GM12878 (cell line): Measurements from ENCODE around the gene GPR39. TPM values are rescaled to one million over a fixed set of nuclear protein-coding genes. Genes with fewer than 3 reads are reported as not detected.

Experiments
- ATAC-seq: fragments of 200-7000 bp; cut with Tn5 transposase; 3 replicates; pipeline ENCODE4 v1.9.1; 2020; ENCODE audit warnings: mild to moderate bottlenecking, moderate library complexity
- BruUV-seq: library from RNA; stranded (reverse); fragments of 400-500 nt; replicated peaks from 2 replicates; lab custom pipeline; 2021; lab: Mats Ljungman, UMichigan
- CTCF ChIA-PET: fragments of 300-600 bp; sonication (Branson Sonifier 250); formaldehyde crosslinking; extraction: SDS; loops from one replicate; lab custom pipeline; 2021; ENCODE audit warnings: inconsistent platforms; lab: Yijun Ruan, JAX
- POLR2A ChIA-PET: fragments of 350-600 bp; formaldehyde crosslinking; extraction: SDS; loops from one replicate; lab custom pipeline; 2021; ENCODE audit warnings: inconsistent platforms; lab: Charles Lee
- RAD21 ChIA-PET: fragments of 300-600 bp; sonication (Branson Sonifier 250); formaldehyde crosslinking; loops from one replicate; lab custom pipeline; 2023; ENCODE audit warnings: antibody characterized with exemption; ENCODE audit not compliant: unreplicated experiment; lab: Charles Lee
- SMC1A ChIA-PET: fragments of 300-600 bp; sonication (Branson Sonifier 250); formaldehyde crosslinking; loops from one replicate; lab custom pipeline; 2023; ENCODE audit not compliant: unreplicated experiment, uncharacterized antibody; lab: Charles Lee
- DNase-seq: peaks from one replicate; pipeline ENCODE4 v3.0.0-alpha.2; 2011; ENCODE audit warnings: low read depth, low spot score
- FAIRE-seq: peaks from 3 replicates; lab custom pipeline; 2011; peaks lifted over from hg19 to GRCh38; lab: Jason Lieb, UNC
- H2AFZ ChIP-seq: 2 replicates; pipeline ENCODE4 v1.6.0; 2011; ENCODE audit warnings: low read depth, low read length, control low read depth; ENCODE audit not compliant: control insufficient read depth
- H3K27ac ChIP-seq: 2 replicates; pipeline ENCODE4 v1.5.1; 2011; ENCODE audit warnings: control low read depth; ENCODE audit not compliant: control insufficient read depth, insufficient read depth
- H3K27me3 ChIP-seq, 2 experiments: replicated peaks in 1 of 2; 2 replicates each; pipeline versions ENCODE4 v1.6.0 to v1.6.1; 2011; ENCODE audit warnings: low read length in 1 of 2; ENCODE audit not compliant: control insufficient read depth in 2 of 2, insufficient read depth in 2 of 2
- H3K36me3 ChIP-seq, 2 experiments: 2 replicates each; pipeline ENCODE4 v1.5.1; 2011; ENCODE audit warnings: low read length in 1 of 2; ENCODE audit not compliant: control insufficient read depth in 2 of 2, insufficient read depth in 2 of 2
- H3K4me1 ChIP-seq: 2 replicates; pipeline ENCODE4 v1.6.1; 2011; ENCODE audit warnings: mild to moderate bottlenecking, low read length, moderate library complexity, mixed read lengths; ENCODE audit not compliant: control insufficient read depth, insufficient read depth
- H3K4me2 ChIP-seq: 2 replicates; pipeline ENCODE4 v1.6.0; 2011; ENCODE audit warnings: control low read depth; ENCODE audit not compliant: control insufficient read depth, insufficient read depth
- H3K4me3 ChIP-seq: fragments of 200-600 bp; sonication (generic); 2 replicates; pipeline ENCODE4 v1.5.1; 2016
- H3K79me2 ChIP-seq: 2 replicates; pipeline ENCODE4 v1.6.0; 2011; ENCODE audit warnings: low read length; ENCODE audit not compliant: control insufficient read depth, insufficient read depth
- H3K9ac ChIP-seq: 2 replicates; pipeline ENCODE4 v1.8.0; 2011; ENCODE audit warnings: low read length, control low read depth, mixed read lengths; ENCODE audit not compliant: control insufficient read depth, insufficient read depth
- H3K9me3 ChIP-seq: replicated peaks from 3 replicates; pipeline ENCODE4 v1.5.1; 2011; ENCODE audit warnings: mild to moderate bottlenecking, low read length; ENCODE audit not compliant: control insufficient read depth, insufficient read depth
- H4K20me1 ChIP-seq: 2 replicates; pipeline ENCODE4 v1.6.0; 2011; ENCODE audit not compliant: control insufficient read depth, insufficient read depth
- BCLAF1 ChIP-seq: fragments of 450-650 bp; IDR thresholded peaks from 2 replicates; pipeline ENCODE4 v1.6.1; 2017; ENCODE audit warnings: antibody characterized with exemption, mild to moderate bottlenecking, moderate library complexity
- CUX1 ChIP-seq: IDR thresholded peaks from 2 replicates; pipeline ENCODE4 v1.6.1; 2012; ENCODE audit warnings: improper control_type of control experiment, low read depth, low read length; ENCODE audit not compliant: insufficient replicate concordance
- DPF2 ChIP-seq: fragments of 450-650 bp; IDR thresholded peaks from 2 replicates; pipeline ENCODE4 v1.6.1; 2017; ENCODE audit warnings: mild to moderate bottlenecking
- FOXM1 ChIP-seq: IDR thresholded peaks from 2 replicates; pipeline ENCODE4 v1.6.1; 2012; ENCODE audit warnings: low read depth, mild to moderate bottlenecking, inconsistent platforms, low read length, moderate library complexity
- GATAD2B ChIP-seq: fragments of 450-650 bp; conservative IDR thresholded peaks from 2 replicates; pipeline ENCODE4 v1.6.1; 2017; ENCODE audit warnings: low read depth, mild to moderate bottlenecking, moderate library complexity
- LARP7 ChIP-seq: fragments of 450-650 bp; IDR thresholded peaks from 2 replicates; pipeline ENCODE4 v1.6.1; 2017; ENCODE audit warnings: mild to moderate bottlenecking
- MEF2B ChIP-seq: fragments of 450-650 bp; IDR thresholded peaks from 2 replicates; pipeline ENCODE4 v1.6.1; 2018; ENCODE audit warnings: mild to moderate bottlenecking, moderate library complexity; ENCODE audit not compliant: partially characterized antibody, poor library complexity, severe bottlenecking
- PBX3 ChIP-seq: IDR thresholded peaks from 2 replicates; pipeline ENCODE4 v1.6.1; 2011; ENCODE audit warnings: mild to moderate bottlenecking, low read depth, low read length, moderate library complexity; ENCODE audit not compliant: insufficient replicate concordance
- POLR2AphosphoS5 ChIP-seq: IDR thresholded peaks from 2 replicates; pipeline ENCODE4 v1.6.1; 2011; ENCODE audit warnings: mild to moderate bottlenecking, low read length, inconsistent platforms
- RBBP5 ChIP-seq: fragments of 200-600 bp; sonication (generic); conservative IDR thresholded peaks from 2 replicates; pipeline ENCODE4 v1.6.1; 2016
- SRF ChIP-seq, 2 experiments: IDR thresholded peaks; 2 replicates each; pipeline ENCODE4 v1.6.1; 2011; ENCODE audit warnings: low read depth in 2 of 2, low read length in 2 of 2, mild to moderate bottlenecking in 1 of 2, moderate library complexity in 1 of 2
- TAF1 ChIP-seq: IDR thresholded peaks from 2 replicates; pipeline ENCODE4 v1.6.1; 2011; ENCODE audit warnings: mild to moderate bottlenecking, low read depth, low read length, borderline replicate concordance
- WRNIP1 ChIP-seq: IDR thresholded peaks from 2 replicates; pipeline ENCODE4 v1.6.1; 2011; ENCODE audit warnings: low read depth, low read length, improper control_type of control experiment, borderline replicate concordance
- WGBS: methylation state at CpG from one replicate; pipeline ENCODE4 v1.1.6; 2016; ENCODE audit warnings: low lambda C conversion rate; ENCODE audit not compliant: insufficient replicate concordance, insufficient coverage; ENCODE audit errors: missing lambda C conversion rate; 5-methylcytosine and 5-hydroxymethylcytosine counted together
- in situ Hi-C: fragments of 300-500 bp; cut with MboI; formaldehyde crosslinking; loops from 9 replicates; pipeline ENCODE4 v1.14.3; 2018; ENCODE audit warnings: mixed read lengths
- intact Hi-C: fragments of 100-400 bp; cut with micrococcal nuclease; formaldehyde crosslinking; loops from one replicate; pipeline ENCODE4 v1.14.2; 2022; ENCODE audit not compliant: unreplicated experiment
- polyA plus RNA-seq, 11 experiments: library from polyadenylated mRNA; depleted of rRNA in 4 of 11; unstranded in 6 of 11; stranded (reverse) in 5 of 11; fragments of >200 nt; fragmentation: Nextera tagmentation in 4 of 11; fragmentation: Illumina TruSeq in 1 of 11; extraction: Ambion mirVana in 4 of 11; extraction: Trizol in 1 of 11; gene quantifications; 1 replicate in 1 of 11; 2 replicates in 10 of 11; pipeline versions ENCODE4 v1.2.1 to v1.2.3, GENCODE V29; 2011 to 2016; ENCODE audit warnings: inconsistent platforms in 2 of 11, missing spikeins in 2 of 11, low read depth in 1 of 11
- total RNA-seq, 4 experiments: library from RNA; depleted of rRNA in 3 of 4; stranded (reverse); fragments of >200 nt in 3 of 4; fragmentation: Illumina TruSeq in 1 of 4; extraction: Trizol in 1 of 4; gene quantifications; 2 replicates each; pipeline versions ENCODE4 v1.2.1 to v1.2.3, GENCODE V29; 2013 to 2021

The GPR39 gene
- total and polyA plus RNA-seq, 10 of the 15 experiments (the other 5 are each of a cell fraction or from before 2014, with no cell fraction given): 0.05 to 0.23 TPM; not detected in 8

- TF ChIP-seq BCLAF1 (no peak), GATAD2B (no peak), RBBP5 (no peak)
Measured at GRCh38 chr2:132588576-132588975, 172.0 kb downstream of the GPR39 start (continued).

GRCh38 chr2:132589111-132589830 lies 172.7 kb downstream of the GPR39 start:
- ChIA-PET RAD21 (no interaction called here), CTCF (interaction anchor here (0.6 kb wide), 1 partner anchor 127 kb away, joined by 3 read pairs; no protein-coding TSS in a partner anchor), SMC1A (interaction anchor here (1.0 kb wide), 1 partner anchor 41 kb away, joined by 3 read pairs; no protein-coding TSS in a partner anchor), POLR2A (no interaction called here)
- H3K4me2 ChIP-seq: no peak overlapping the region
- H3K27ac ChIP-seq: no peak overlapping the region
- ATAC-seq: no peak
- H4K20me1 ChIP-seq: no peaks in the 10 kb centered on the region
- WGBS: 3% methylated on average over 8 of the region's 8 CpGs
- no peaks in the 10 kb centered on the region for H3K36me3 ChIP-seq
- no peaks in the 10 kb centered on the region for H3K79me2 ChIP-seq
- H3K9me3 ChIP-seq: no peaks in the 10 kb centered on the region
- no peaks in the 10 kb centered on the region for H3K4me1 ChIP-seq
- intact Hi-C loops: no loop called here
- no TSS peak for BruUV-seq
- no peaks in the 10 kb centered on the region for H3K27me3 ChIP-seq
- no peak for DNase-seq
- FAIRE-seq: no peak
- in situ Hi-C loops: no loop called here
- H3K4me3 ChIP-seq: no peak overlapping the region
- H3K9ac ChIP-seq: no peak overlapping the region
- no peak overlapping the region for H2AFZ ChIP-seq
- TF ChIP-seq TAF1: no peak
- no peak for TF ChIP-seq DPF2
- TF ChIP-seq POLR2AphosphoS5: no peak
- TF ChIP-seq WRNIP1: no peak
- no peak for TF ChIP-seq CUX1
- no peak for TF ChIP-seq PBX3
- no peak for TF ChIP-seq SRF (IDR thresholded peaks at IDR 0.05; ENCODE audit: low read depth in 2 of 2, low read length in 2 of 2)
- no peak for TF ChIP-seq MEF2B
- no peak for TF ChIP-seq LARP7
- TF ChIP-seq FOXM1: no peak
